Stimulated activated naive B cell treated with anti-CD40 and anti-IgM and Interleukin-4, amounts not matched to agents 10 μg/mL and 1 μg/mL and 100 μg/mL, for 72 hours (primary cell): ENCODE data around the gene CYP2W1.
A peak's percentile ranks its signal among the peaks of the same experiment; 100 is the strongest.

ENCODE experiments used
- ATAC-seq, 2 donors: fragments of 150-1000 bp; cut with Tn5 transposase; replicated peaks; 2 replicates each; pipeline ENCODE4 v1.10.0; 2021; ENCODE audit warnings: moderate library complexity in 1 of 2
- DNase-seq: peaks from one replicate; pipeline ENCODE4 v3.0.0; 2021
- H3K27ac Mint-ChIP-seq: one replicate; pipeline ENCODE4 v1.8.0; 2022; ENCODE audit warnings: mild to moderate bottlenecking, mixed read lengths
- H3K27me3 Mint-ChIP-seq, 2 donors: one replicate each; pipeline ENCODE4 v1.8.0; 2022; ENCODE audit warnings: mixed read lengths in 2 of 2
- H3K36me3 Mint-ChIP-seq, 2 donors: one replicate each; pipeline ENCODE4 v1.8.0; 2022; ENCODE audit warnings: mixed read lengths in 2 of 2, mild to moderate bottlenecking in 1 of 2
- H3K4me1 Mint-ChIP-seq, 2 donors: one replicate each; pipeline ENCODE4 v1.8.0; 2022; ENCODE audit warnings: mixed read lengths in 2 of 2, mild to moderate bottlenecking in 1 of 2
- H3K4me3 Mint-ChIP-seq, 2 donors: one replicate each; pipeline ENCODE4 v1.8.0; 2022; ENCODE audit warnings: mild to moderate bottlenecking in 2 of 2, mixed read lengths in 2 of 2, moderate library complexity in 1 of 2
- H3K9me3 Mint-ChIP-seq, 2 donors: one replicate each; pipeline ENCODE4 v1.8.0; 2022; ENCODE audit warnings: mixed read lengths in 2 of 2, mild to moderate bottlenecking in 1 of 2

The CYP2W1 gene

GRCh38 chr7:1012004-1012715 lies 29.2 kb downstream of the CYP2W1 start:
- DNase-seq (no peak), ATAC-seq (peak; percentile 25 to 28)
- no peaks in the 10 kb centered on the region for H3K9me3 Mint-ChIP-seq
- no peaks in the 10 kb centered on the region for H3K27me3 Mint-ChIP-seq
- no peak overlapping the region for H3K4me3 Mint-ChIP-seq
- peaks cover 18 to 32% of the 10 kb centered on the region in 2 donors for H3K36me3 Mint-ChIP-seq
- H3K27ac Mint-ChIP-seq = peak overlapping the region; percentile 92
- H3K4me1 Mint-ChIP-seq = peaks cover 18 to 29% of the 10 kb centered on the region in 2 donors

DNA sequence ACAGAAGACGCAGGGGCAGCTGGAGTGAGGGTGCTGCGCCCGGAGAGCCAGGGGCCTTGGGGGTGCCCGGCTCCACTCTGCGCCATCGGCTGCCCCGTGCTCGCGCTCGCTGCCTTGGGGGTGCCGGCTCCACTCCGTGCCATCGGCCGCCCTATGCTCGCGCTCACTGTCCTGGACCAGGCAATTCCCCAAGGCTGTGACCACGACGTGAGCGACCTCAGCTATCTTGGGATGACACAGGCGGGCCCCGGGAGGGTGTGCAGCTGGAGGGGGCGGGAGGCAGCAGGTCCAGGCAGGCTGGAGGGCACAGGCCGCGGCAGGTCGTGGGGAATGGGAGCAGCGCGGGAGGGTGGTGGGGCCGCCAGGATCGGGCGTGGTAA lies 29.7 kb downstream of the CYP2W1 start:
- ATAC-seq (no peak), DNase-seq (no peak)
- Mint-ChIP-seq H3K27ac (no peak overlapping the region), H3K27me3 (no peaks in the 10 kb centered on the region), H3K4me3 (no peak overlapping the region), H3K4me1 (peaks cover 18 to 29% of the 10 kb centered on the region in 2 donors), H3K36me3 (peaks cover 18 to 32% of the 10 kb centered on the region in 2 donors), H3K9me3 (no peaks in the 10 kb centered on the region)

DNA sequence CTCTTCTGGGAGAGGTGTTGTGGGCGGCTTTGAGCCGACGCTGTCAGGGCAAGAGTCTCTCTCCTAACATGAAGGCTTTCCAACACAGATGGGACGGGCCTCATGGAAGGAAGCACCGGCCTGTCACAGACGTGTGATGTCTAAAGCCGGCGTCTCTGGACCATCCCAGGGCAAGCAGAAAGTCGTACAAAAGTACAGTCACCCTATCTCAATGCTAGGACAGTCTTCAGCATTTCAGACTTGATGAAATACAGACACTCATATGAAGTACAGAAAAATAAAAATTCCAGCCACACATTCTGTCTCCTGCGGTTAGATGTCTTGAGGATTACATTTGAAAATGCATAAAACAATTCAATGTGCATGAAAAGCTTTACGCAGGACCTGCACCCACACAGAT lies 30.6 kb downstream of the CYP2W1 start:
- ATAC-seq (no peak), DNase-seq (no peak)
- no peaks in the 10 kb centered on the region for H3K27me3 Mint-ChIP-seq
- H3K4me1 Mint-ChIP-seq = peaks cover 24 to 38% of the 10 kb centered on the region in 2 donors
- H3K9me3 Mint-ChIP-seq = no peaks in the 10 kb centered on the region
- H3K27ac Mint-ChIP-seq = no peak overlapping the region
- H3K4me3 Mint-ChIP-seq = no peak overlapping the region
- H3K36me3 Mint-ChIP-seq = peaks cover 22 to 38% of the 10 kb centered on the region in 2 donors

- Mint-ChIP-seq H3K36me3 (peaks cover 19 to 34% of the 10 kb centered on the region in 2 donors), H3K9me3 (no peaks in the 10 kb centered on the region), H3K27ac (no peak overlapping the region), H3K27me3 (no peaks in the 10 kb centered on the region), H3K4me1 (peaks cover 23 to 45% of the 10 kb centered on the region in 2 donors), H3K4me3 (no peak overlapping the region)
- no peak for DNase-seq
- ATAC-seq = no peak
Observed at GRCh38 chr7:1014681-1015080, 31.7 kb downstream of the CYP2W1 start.

GRCh38 chr7:1015196-1016121 lies 32.5 kb downstream of the CYP2W1 start:
- no peak for ATAC-seq
- H3K9me3 Mint-ChIP-seq = no peaks in the 10 kb centered on the region
- no peak overlapping the region for H3K4me3 Mint-ChIP-seq
- peaks cover 27 to 52% of the 10 kb centered on the region in 2 donors for H3K4me1 Mint-ChIP-seq
- no peaks in the 10 kb centered on the region for H3K27me3 Mint-ChIP-seq
- peaks cover 22 to 35% of the 10 kb centered on the region in 2 donors for H3K36me3 Mint-ChIP-seq
- DNase-seq = no peak
- no peak overlapping the region for H3K27ac Mint-ChIP-seq

GRCh38 chr7:1016577-1017531 lies 33.9 kb downstream of the CYP2W1 start:
- no peak overlapping the region for H3K27ac Mint-ChIP-seq
- no peak overlapping the region for H3K4me3 Mint-ChIP-seq
- H3K27me3 Mint-ChIP-seq = no peaks in the 10 kb centered on the region
- DNase-seq (no peak), ATAC-seq (no peak)
- H3K36me3 Mint-ChIP-seq = peaks cover 32 to 35% of the 10 kb centered on the region in 2 donors
- peaks cover 25 to 51% of the 10 kb centered on the region in 2 donors for H3K4me1 Mint-ChIP-seq
- no peaks in the 10 kb centered on the region for H3K9me3 Mint-ChIP-seq

DNA sequence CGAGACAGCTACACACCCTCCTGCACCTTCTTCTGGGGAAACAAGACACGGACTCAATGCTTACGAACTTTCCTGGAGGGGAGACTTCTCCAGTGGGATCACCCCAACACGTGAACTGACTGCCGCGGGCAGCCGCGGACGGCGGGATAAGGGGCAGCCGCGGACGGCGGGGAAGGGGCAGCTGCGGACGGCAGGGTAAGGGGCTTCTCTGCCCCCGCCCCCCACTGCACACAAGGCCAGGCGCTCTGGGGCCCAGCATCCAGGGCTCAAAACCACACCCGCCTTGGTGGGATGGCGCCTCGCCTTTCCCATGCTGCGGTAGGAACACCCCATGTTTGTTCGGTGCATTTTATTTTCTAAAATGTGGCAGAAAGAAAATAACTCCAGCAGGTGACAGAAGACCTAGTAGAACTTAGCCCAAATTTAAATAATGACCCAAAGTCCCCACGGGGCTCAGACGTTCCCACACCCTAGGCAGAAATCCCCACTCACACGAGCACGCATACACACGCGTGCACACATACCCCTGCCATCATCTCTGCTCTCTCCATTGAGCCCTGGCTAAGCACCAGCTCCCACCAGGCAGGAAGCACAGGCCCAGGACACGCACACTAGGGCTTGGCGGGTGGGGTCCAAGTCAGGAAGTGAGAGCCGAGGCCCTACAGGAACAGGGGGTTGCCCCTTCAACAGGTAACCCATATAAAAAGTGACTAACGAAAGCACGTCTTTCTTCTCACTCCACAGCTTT lies 34.8 kb downstream of the CYP2W1 start:
- Mint-ChIP-seq H3K27me3 (no peaks in the 10 kb centered on the region), H3K9me3 (no peaks in the 10 kb centered on the region), H3K4me1 (peaks cover 30 to 52% of the 10 kb centered on the region in 2 donors), H3K27ac (peak overlapping the region; percentile 86), H3K36me3 (peaks cover 39 to 43% of the 10 kb centered on the region in 2 donors), H3K4me3 (no peak overlapping the region)
- ATAC-seq (no peak), DNase-seq (no peak)

- Mint-ChIP-seq H3K36me3 (peaks cover 45 to 49% of the 10 kb centered on the region in 2 donors), H3K27ac (peak overlapping the region; percentile 86), H3K9me3 (no peaks in the 10 kb centered on the region), H3K27me3 (no peaks in the 10 kb centered on the region), H3K4me3 (no peak overlapping the region), H3K4me1 (peaks cover 36 to 58% of the 10 kb centered on the region in 2 donors)
- DNase-seq (no peak), ATAC-seq (no peak)
Observed at GRCh38 chr7:1018334-1018695, 35.3 kb downstream of the CYP2W1 start.

- no peaks in the 10 kb centered on the region for H3K9me3 Mint-ChIP-seq
- no peak overlapping the region for H3K4me3 Mint-ChIP-seq
- peaks cover 46 to 49% of the 10 kb centered on the region in 2 donors for H3K36me3 Mint-ChIP-seq
- no peaks in the 10 kb centered on the region for H3K27me3 Mint-ChIP-seq
- no peak overlapping the region for H3K27ac Mint-ChIP-seq
- DNase-seq = no peak
- no peak for ATAC-seq
- H3K4me1 Mint-ChIP-seq = peaks cover 41 to 64% of the 10 kb centered on the region in 2 donors
Observed at GRCh38 chr7:1019255-1019785, 36.3 kb downstream of the CYP2W1 start.

GRCh38 chr7:1019789-1020610 lies 37.0 kb downstream of the CYP2W1 start:
- no peak for DNase-seq
- Mint-ChIP-seq H3K36me3 (peaks cover 51 to 55% of the 10 kb centered on the region in 2 donors), H3K4me3 (no peak overlapping the region), H3K9me3 (no peaks in the 10 kb centered on the region), H3K27me3 (no peaks in the 10 kb centered on the region), H3K4me1 (peaks cover 46 to 65% of the 10 kb centered on the region in 2 donors), H3K27ac (no peak overlapping the region)
- ATAC-seq = no peak

GRCh38 chr7:1020849-1021251 lies 37.9 kb downstream of the CYP2W1 start:
- H3K27ac Mint-ChIP-seq = no peak overlapping the region
- no peaks in the 10 kb centered on the region for H3K9me3 Mint-ChIP-seq
- ATAC-seq (no peak), DNase-seq (no peak)
- peaks cover 50 to 68% of the 10 kb centered on the region in 2 donors for H3K4me1 Mint-ChIP-seq
- no peaks in the 10 kb centered on the region for H3K27me3 Mint-ChIP-seq
- no peak overlapping the region for H3K4me3 Mint-ChIP-seq
- peaks cover 57 to 62% of the 10 kb centered on the region in 2 donors for H3K36me3 Mint-ChIP-seq

DNA sequence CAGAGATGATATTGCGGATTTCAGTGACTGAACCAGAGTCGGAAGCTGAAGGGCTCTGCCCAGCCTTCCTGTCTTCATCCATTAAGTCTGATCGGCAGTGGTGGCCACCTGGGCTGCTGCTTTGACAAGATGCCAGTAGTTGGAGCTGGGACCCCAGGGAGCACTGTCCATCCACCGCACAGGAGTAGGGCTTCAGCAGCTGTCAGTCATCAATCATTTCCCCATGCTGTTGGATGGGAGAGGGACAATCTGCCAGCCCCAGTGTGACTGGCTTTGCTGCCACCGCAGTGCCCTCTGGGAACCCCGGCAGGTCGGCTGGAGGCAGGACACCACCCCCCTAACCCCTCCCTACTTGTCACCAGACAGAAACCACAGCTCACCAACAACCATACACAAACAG lies 38.4 kb downstream of the CYP2W1 start:
- no peaks in the 10 kb centered on the region for H3K27me3 Mint-ChIP-seq
- no peak overlapping the region for H3K27ac Mint-ChIP-seq
- peak overlapping the region in 1 of 2 donors; percentile 21 for H3K4me3 Mint-ChIP-seq
- DNase-seq = no peak
- peaks cover 55 to 73% of the 10 kb centered on the region in 2 donors for H3K4me1 Mint-ChIP-seq
- peaks cover 62 to 67% of the 10 kb centered on the region in 2 donors for H3K36me3 Mint-ChIP-seq
- H3K9me3 Mint-ChIP-seq = no peaks in the 10 kb centered on the region
- ATAC-seq = no peak
